ENCODE measurements around the gene COBL.

Gene COBL

DNA sequence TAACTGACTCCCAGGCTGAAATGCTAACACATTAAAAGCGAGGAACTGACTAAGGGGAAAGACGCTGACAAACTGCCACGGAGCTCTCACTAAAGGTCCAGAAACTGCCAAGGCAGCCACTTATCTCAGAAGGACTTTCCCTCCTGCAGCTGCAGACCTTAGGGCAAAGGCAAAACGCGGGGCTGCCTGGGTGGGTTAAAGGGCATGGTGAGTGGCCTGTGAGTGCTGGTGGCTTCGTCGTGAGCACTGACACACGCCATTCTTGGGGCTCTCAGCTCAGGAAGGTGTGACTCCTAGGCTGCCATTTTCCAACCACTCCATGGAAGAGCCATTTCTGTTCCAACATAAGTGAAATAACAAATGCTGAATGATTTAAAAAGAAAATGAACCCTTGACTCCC is 232.5 kb downstream of the COBL start:
- TF ChIP-seq, protein P1, sequence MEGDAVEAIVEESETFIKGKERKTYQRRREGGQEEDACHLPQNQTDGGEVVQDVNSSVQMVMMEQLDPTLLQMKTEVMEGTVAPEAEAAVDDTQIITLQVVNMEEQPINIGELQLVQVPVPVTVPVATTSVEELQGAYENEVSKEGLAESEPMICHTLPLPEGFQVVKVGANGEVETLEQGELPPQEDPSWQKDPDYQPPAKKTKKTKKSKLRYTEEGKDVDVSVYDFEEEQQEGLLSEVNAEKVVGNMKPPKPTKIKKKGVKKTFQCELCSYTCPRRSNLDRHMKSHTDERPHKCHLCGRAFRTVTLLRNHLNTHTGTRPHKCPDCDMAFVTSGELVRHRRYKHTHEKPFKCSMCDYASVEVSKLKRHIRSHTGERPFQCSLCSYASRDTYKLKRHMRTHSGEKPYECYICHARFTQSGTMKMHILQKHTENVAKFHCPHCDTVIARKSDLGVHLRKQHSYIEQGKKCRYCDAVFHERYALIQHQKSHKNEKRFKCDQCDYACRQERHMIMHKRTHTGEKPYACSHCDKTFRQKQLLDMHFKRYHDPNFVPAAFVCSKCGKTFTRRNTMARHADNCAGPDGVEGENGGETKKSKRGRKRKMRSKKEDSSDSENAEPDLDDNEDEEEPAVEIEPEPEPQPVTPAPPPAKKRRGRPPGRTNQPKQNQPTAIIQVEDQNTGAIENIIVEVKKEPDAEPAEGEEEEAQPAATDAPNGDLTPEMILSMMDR (conservative IDR thresholded peaks at IDR 0.05) = no peak
- H3K27ac ChIP-seq = no peak overlapping the region

DNA sequence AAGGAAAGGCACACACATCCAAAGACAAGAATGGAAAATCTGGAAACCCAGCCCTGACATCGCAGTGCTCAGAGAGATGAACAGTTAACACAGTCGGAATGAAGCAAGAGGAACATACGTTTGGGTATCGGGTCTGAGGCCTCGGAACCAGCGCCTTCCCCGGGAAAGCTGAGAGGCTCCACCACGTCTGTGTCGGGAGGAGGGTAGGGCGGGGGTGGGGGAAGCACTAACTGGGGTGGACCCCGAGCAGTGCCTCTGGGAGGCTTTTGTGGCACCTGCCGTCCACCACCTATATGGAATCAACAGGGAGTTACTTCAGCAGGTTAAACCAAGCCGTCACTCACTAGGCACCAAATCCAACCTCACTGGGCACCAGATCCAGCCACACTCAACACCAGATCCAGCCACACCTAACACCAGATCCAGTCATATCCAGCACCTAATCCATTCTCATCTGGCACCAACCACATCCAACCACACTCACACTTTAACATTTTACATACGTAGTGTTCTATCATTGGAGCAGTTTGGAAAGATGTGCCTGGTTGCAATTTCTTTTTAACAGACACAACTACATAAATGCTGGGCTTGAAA is 233.6 kb downstream of the COBL start:
- TF ChIP-seq, protein P1 (conservative IDR thresholded peaks at IDR 0.05) = no peak
- H3K27ac ChIP-seq = no peak overlapping the region

DNA sequence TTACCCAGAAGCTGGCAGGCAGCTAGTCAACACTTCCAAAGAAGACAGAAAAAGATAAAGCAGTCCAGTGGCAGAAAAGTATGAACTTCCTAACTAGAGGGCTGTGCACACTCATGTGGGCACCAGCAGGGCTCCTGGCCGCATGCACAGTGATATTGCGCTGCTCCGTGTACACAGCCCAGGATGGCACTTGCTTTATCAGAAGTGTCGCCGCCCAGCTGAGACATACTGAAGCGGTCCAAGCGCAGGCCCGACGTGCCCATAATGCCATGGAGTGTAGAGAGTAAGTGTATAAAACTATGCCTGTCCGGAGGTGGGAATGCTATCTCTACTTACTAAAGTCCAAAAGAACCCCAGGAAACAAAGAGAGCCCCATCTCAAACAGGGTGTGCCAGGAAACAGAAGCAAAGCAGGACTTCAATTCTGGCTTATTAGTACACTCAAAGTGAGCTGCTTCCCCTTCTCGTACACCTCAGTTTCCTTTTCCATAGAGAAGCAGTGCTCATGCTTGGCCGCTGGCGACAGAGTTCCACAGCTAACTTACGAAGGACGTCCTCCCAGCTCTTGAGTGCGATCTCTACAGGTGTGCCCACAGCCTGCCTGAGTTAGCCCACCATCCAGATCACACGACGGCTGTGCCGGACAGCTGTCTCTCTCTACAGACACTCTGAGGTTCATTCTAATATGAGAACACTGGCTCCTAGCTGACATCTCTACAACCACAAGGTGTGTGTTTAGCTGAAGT is 234.3 kb downstream of the COBL start:
- no peak overlapping the region for H3K27ac ChIP-seq
- TF ChIP-seq, protein P1 (conservative IDR thresholded peaks at IDR 0.05) = no peak

DNA sequence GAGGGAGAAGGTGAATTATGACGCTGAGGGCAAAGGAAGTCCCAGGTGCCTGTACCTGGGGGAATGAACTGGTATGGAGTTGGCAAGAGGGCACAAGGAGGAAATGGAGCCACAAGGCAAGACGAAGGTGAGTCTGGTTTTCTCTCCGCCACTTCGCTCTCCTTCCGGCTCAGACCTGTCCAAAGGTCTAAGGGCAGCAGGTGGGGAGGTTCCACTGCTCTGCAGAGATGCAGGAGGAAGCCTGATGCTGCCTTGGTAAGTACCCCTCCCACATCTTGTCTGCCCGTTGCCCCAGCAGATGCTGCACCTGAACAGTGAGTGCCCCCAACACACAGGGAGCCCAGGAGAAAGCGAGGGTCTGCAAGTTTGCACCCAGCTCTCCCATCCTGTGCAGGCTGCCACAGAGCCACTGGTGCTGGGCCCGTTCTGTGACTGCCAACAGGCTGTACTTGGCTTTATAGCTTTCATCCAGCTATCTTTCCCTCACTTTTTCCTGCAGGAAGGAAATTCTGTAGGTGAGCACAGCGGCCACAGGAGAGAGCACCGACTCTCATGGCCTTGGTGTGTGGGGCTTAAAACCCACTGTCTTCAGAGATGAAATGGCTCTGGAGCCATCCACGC is 235.2 kb downstream of the COBL start:
- H3K27ac ChIP-seq = no peak overlapping the region
- TF ChIP-seq, protein P1 (conservative IDR thresholded peaks at IDR 0.05) = no peak

DNA sequence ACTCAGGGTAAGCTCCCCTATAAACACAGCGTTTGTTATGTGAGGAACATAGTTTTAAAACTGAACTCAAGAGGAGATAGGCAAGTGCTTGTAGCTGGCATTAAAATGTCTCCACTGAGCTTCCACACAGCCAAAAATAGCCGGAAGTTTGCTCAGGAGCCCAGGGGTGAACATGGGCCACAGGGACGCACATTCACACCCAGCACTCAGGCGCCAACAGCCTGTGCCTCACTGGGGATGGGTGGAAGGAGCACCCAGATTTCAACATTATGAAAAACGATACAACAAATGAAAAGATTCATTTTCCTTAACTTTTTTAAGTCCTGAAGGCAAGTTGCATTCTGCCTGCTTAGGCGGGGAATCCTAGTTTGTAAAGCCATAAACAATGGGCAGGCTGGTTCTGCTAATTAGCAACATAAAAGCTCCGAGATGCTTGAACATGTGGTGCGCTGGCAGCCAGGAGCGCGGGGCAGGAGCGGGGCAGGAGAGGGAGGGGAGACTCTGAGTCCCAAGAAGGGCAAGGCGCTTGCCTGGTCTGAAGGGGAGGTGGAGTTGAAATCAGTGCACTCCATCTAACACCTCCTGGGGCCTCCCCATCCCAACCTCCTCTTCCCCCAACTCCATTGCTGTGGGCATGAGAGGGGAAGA is 235.9 kb downstream of the COBL start:
- TF ChIP-seq, protein P1 (conservative IDR thresholded peaks at IDR 0.05) = no peak
- H3K27ac ChIP-seq = no peak overlapping the region

DNA sequence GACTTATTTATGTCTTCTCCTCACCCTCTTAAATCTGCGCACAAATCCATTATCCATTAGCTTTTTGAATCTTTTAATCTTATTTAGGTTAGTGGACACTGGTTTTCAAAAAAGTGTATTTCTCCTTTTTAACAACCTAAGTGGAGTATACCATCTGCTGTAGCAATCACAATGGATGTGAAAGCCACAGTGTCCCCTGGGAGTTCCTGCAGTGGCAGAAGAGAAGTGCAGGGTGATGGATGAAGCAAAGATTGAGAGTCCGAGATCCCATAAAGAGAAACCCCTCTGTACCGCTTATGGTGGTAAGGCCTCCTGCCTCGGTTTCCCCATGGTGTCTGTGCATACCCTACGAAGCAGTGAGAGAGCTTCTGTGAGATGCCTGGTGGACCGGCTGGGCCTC is 236.4 kb downstream of the COBL start:
- TF ChIP-seq, protein P1 (conservative IDR thresholded peaks at IDR 0.05) = no peak
- H3K27ac ChIP-seq = no peak overlapping the region

DNA sequence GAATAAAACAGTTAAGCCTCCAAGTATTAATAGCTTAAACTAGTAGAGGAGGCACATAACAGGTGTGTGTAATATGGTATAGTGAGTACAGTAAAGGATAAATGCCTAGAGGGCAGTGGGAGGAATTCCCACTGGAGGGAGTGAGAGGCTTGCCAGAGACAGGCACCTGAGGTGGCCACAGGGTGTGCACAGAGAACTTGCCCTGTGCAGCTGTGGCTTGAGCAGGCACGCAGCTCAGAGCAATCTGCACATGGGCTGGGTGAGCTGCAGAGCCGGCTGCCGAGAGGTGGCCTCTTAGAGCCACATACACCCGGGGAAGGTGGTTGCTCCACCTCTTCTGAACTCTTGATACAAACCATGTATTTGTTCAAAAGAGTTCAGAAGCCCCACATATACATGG is 237.1 kb downstream of the COBL start:
- no peak overlapping the region for H3K27ac ChIP-seq
- TF ChIP-seq, protein P1 (conservative IDR thresholded peaks at IDR 0.05) = peak; percentile 26; the same call in 1 of the 2 replicates

All from VCaP (cell line).